HepG2 (cell line): ENCODE results near the gene TOR1A. TPM values are rescaled to one million over a fixed set of nuclear protein-coding genes. Genes with fewer than 3 reads are reported as not detected.

Experiments
- ATAC-seq: fragments of 200-7000 bp; cut with Tn5 transposase; 3 replicates; pipeline ENCODE4 v1.9.1; 2020; ENCODE audit warnings: mild to moderate bottlenecking, moderate library complexity
- BruUV-seq: library from RNA; stranded (reverse); fragments of 400-500 nt; replicated peaks from 2 replicates; lab custom pipeline; 2021; lab: Mats Ljungman, UMichigan
- CTCF ChIA-PET: fragments of 300-600 bp; formaldehyde crosslinking; extraction: SDS; loops from one replicate; lab custom pipeline; 2021; ENCODE audit warnings: low total read pairs, inconsistent platforms, low intra/inter-chr PET ratio; lab: Yijun Ruan, JAX
- POLR2A ChIA-PET: fragments of 350-600 bp; sonication (Branson Sonifier 250); formaldehyde crosslinking; loops from one replicate; lab custom pipeline; 2020; ENCODE audit warnings: antibody characterized with exemption, inconsistent platforms; lab: Yijun Ruan, JAX
- DNase-seq: peaks from one replicate; pipeline ENCODE4 v3.0.0-alpha.2; 2015; ENCODE audit warnings: low spot score
- FAIRE-seq: peaks from 3 replicates; lab custom pipeline; 2011; peaks lifted over from hg19 to GRCh38; lab: Jason Lieb, UNC
- H2AFZ ChIP-seq: one replicate; pipeline ENCODE4 v1.6.1; 2011; ENCODE audit warnings: low read length, inconsistent platforms
- H3K27ac ChIP-seq: fragments of 300-600 bp; 3 replicates; pipeline ENCODE4 v1.8.0; 2011; ENCODE audit warnings: mixed run types, mild to moderate bottlenecking, mixed read lengths, low read length, inconsistent platforms; ENCODE audit not compliant: insufficient read depth; ENCODE audit errors: extremely low read length
- H3K27me3 ChIP-seq, 2 experiments: fragments of 200-600 bp in 1 of 2; 2 replicates in 1 of 2; 3 replicates in 1 of 2; pipeline versions ENCODE4 v1.6.0 to v1.8.0; 2011; ENCODE audit warnings: low read length in 2 of 2, mild to moderate bottlenecking in 2 of 2, moderate library complexity in 2 of 2, inconsistent platforms in 1 of 2; ENCODE audit not compliant: insufficient read depth in 2 of 2, control insufficient read depth in 1 of 2
- H3K36me3 ChIP-seq, 2 experiments: fragments of 200-600 bp in 1 of 2; replicated peaks in 1 of 2; 2 replicates in 1 of 2; 3 replicates in 1 of 2; pipeline versions ENCODE4 v1.5.1 to v1.8.0; 2011; ENCODE audit warnings: low read length in 2 of 2, inconsistent platforms in 1 of 2; ENCODE audit not compliant: insufficient read depth in 2 of 2, control insufficient read depth in 1 of 2
- H3K4me1 ChIP-seq: 2 replicates; pipeline ENCODE4 v1.5.1; 2012; ENCODE audit warnings: low read length, inconsistent platforms; ENCODE audit not compliant: insufficient read depth
- H3K4me2 ChIP-seq: 2 replicates; pipeline ENCODE4 v1.6.0; 2011; ENCODE audit warnings: low read depth, low read length, inconsistent platforms
- H3K4me3 ChIP-seq, 3 experiments: fragments of 200-600 bp in 1 of 3; sonication (generic), shearing (Covaris generic) in 1 of 3; replicated peaks in 1 of 3; 2 replicates each; pipeline ENCODE4 v1.5.1; 2011 to 2016; ENCODE audit warnings: low read length in 3 of 3, inconsistent platforms in 2 of 3, low read depth in 2 of 3, mild to moderate bottlenecking in 2 of 3, control low read depth in 1 of 3, mixed read lengths in 1 of 3; ENCODE audit not compliant: insufficient read depth in 1 of 3
- H3K79me2 ChIP-seq: one replicate; pipeline ENCODE4 v1.6.1; 2011; ENCODE audit warnings: low read length, inconsistent platforms; ENCODE audit not compliant: insufficient read depth
- H3K9ac ChIP-seq: 2 replicates; pipeline ENCODE4 v1.6.0; 2011; ENCODE audit warnings: mild to moderate bottlenecking, low read depth, low read length, inconsistent platforms; ENCODE audit not compliant: insufficient read depth
- H3K9me3 ChIP-seq: 2 replicates; pipeline ENCODE4 v1.5.1; 2012; ENCODE audit warnings: mild to moderate bottlenecking, low read length
- H4K20me1 ChIP-seq: 2 replicates; pipeline ENCODE4 v1.6.0; 2011; ENCODE audit warnings: inconsistent platforms, mild to moderate bottlenecking, low read length, moderate library complexity; ENCODE audit not compliant: insufficient read depth
- HOXA5 ChIP-seq: sonication (generic); formaldehyde crosslinking; IDR thresholded peaks from 2 replicates; pipeline ENCODE4 v1.4.0; 2020; ENCODE audit warnings: missing genetic modification reagents
- MLLT10 ChIP-seq: sonication (generic); formaldehyde crosslinking; IDR thresholded peaks from 2 replicates; pipeline ENCODE4 v1.4.0; 2020; ENCODE audit warnings: missing genetic modification reagents
- NCOA5 ChIP-seq: sonication (generic); formaldehyde crosslinking; IDR thresholded peaks from 2 replicates; pipeline ENCODE4 v1.4.0; 2020; ENCODE audit warnings: missing genetic modification reagents
- SOX13 ChIP-seq, 3 experiments: fragments of 450-650 bp in 1 of 3; sonication (generic) in 1 of 3; formaldehyde crosslinking in 1 of 3; IDR thresholded peaks in 2 of 3; conservative IDR thresholded peaks in 1 of 3; 2 replicates each; pipeline versions ENCODE4 v1.5.0 to v1.6.1; 2016 to 2020; ENCODE audit warnings: antibody characterized with exemption in 1 of 3, mild to moderate bottlenecking in 1 of 3, missing compliant biosample characterization in 1 of 3, missing genetic modification reagents in 1 of 3, moderate library complexity in 1 of 3
- ZBED4 ChIP-seq: sonication (generic); formaldehyde crosslinking; IDR thresholded peaks from 2 replicates; pipeline ENCODE4 v1.4.0; 2020; ENCODE audit warnings: missing genetic modification reagents, borderline replicate concordance
- ZNF143 ChIP-seq: sonication (generic); formaldehyde crosslinking; IDR thresholded peaks from 2 replicates; pipeline ENCODE4 v1.4.0; 2020; ENCODE audit warnings: missing genetic modification reagents
- ZNF280D ChIP-seq: sonication (generic); formaldehyde crosslinking; IDR thresholded peaks from 2 replicates; pipeline ENCODE4 v1.5.1; 2020; ENCODE audit warnings: mild to moderate bottlenecking, missing genetic modification reagents
- ZNF567 ChIP-seq: sonication (generic); formaldehyde crosslinking; IDR thresholded peaks from 2 replicates; pipeline ENCODE4 v1.8.1; 2023; ENCODE audit warnings: mild to moderate bottlenecking, missing genetic modification reagents, borderline replicate concordance
- ZNF768 ChIP-seq: sonication (generic); formaldehyde crosslinking; IDR thresholded peaks from 2 replicates; pipeline ENCODE4 v1.4.0; 2020; ENCODE audit warnings: missing genetic modification reagents
- WGBS: methylation state at CpG from one replicate; pipeline ENCODE4 v1.1.6; 2017; ENCODE audit warnings: low lambda C conversion rate; 5-methylcytosine and 5-hydroxymethylcytosine counted together
- in situ Hi-C: cut with HindIII; loops from 2 replicates; pipeline ENCODE4 v1.10.0; 2017; ENCODE audit warnings: low pct_unique_long_range_greater_than_20kb; ENCODE audit not compliant: extremely low pct_ligation_motif_present
- intact Hi-C: fragments of 100-400 bp; cut with micrococcal nuclease; formaldehyde crosslinking; loops from one replicate; pipeline ENCODE4 v1.10.0; 2022; ENCODE audit not compliant: unreplicated experiment
- polyA plus RNA-seq, 8 experiments: library from polyadenylated mRNA; depleted of rRNA in 3 of 8; stranded (reverse) in 7 of 8; unstranded in 1 of 8; fragments of >200 nt; fragmentation: Illumina TruSeq in 4 of 8; extraction: Trizol in 4 of 8; gene quantifications; 2 replicates each; pipeline versions ENCODE4 v1.2.1 to v1.2.3, GENCODE V29; 2011 to 2016; ENCODE audit warnings: low read depth in 4 of 8, missing spikeins in 1 of 8, mixed read lengths in 1 of 8; ENCODE audit not compliant: insufficient read depth in 1 of 8
- total RNA-seq, 5 experiments: library from RNA; depleted of rRNA; stranded (reverse); fragments of >200 nt; fragmentation: Illumina TruSeq; extraction: Trizol; gene quantifications; 2 replicates each; pipeline ENCODE4 v1.2.3, GENCODE V29; 2016; ENCODE audit warnings: low read depth in 1 of 5

TOR1A gene
- total and polyA plus RNA-seq, 2 of the 13 experiments (the other 11 are each of a cell fraction or from before 2014, with no cell fraction given): 31.6 to 41.4 TPM

GRCh38 chr9:129858167-129858962, 34.4 kb upstream of the TOR1A start:
- no peak overlapping the region for H3K9ac ChIP-seq
- no peaks in the 10 kb centered on the region for H3K79me2 ChIP-seq
- POLR2A ChIA-PET: no interaction called here
- H3K4me3 ChIP-seq: no peak overlapping the region
- WGBS: 97% methylated on average over 6 of the region's 11 CpGs
- H3K27me3 ChIP-seq: no peaks in the 10 kb centered on the region
- ATAC-seq (no peak; the same call in 2 of the 3 replicates), DNase-seq (no peak), FAIRE-seq (no peak)
- no peaks in the 10 kb centered on the region for H3K9me3 ChIP-seq
- H4K20me1 ChIP-seq: no peaks in the 10 kb centered on the region
- no peaks in the 10 kb centered on the region for H3K4me1 ChIP-seq
- BruUV-seq: no TSS peak
- CTCF ChIA-PET: no interaction called here
- H2AFZ ChIP-seq: no peak overlapping the region
- intact Hi-C loops (no loop called here), in situ Hi-C loops (no loop called here)
- peaks cover 6 to 21% of the 10 kb centered on the region in 2 experiments; a peak in 3 of 5 replicates for H3K36me3 ChIP-seq
- TF ChIP-seq NCOA5 (CRISPR knock-in tag) (no peak), ZNF280D (CRISPR knock-in tag) (no peak), HOXA5 (no peak), SOX13 (IDR thresholded peaks at IDR 0.05) (no peak), SOX13 (CRISPR knock-in tag; conservative IDR thresholded peaks at IDR 0.05 in 1 of 2, IDR thresholded peaks at IDR 0.05 in 1 of 2) (no peak), ZNF567 (CRISPR knock-in tag) (no peak), ZNF768 (CRISPR knock-in tag) (no peak), ZBED4 (CRISPR knock-in tag) (no peak), ZNF143 (no peak), MLLT10 (CRISPR knock-in tag) (no peak)
- no peak overlapping the region for H3K4me2 ChIP-seq
- H3K27ac ChIP-seq: no peak overlapping the region
